PFSK-1 (cell line): Measurements from ENCODE around the gene LYL1.

Experiments used
- SIN3A ChIP-seq: IDR thresholded peaks from 2 replicates; pipeline ENCODE4 v1.6.1; 2012; ENCODE audit warnings: mild to moderate bottlenecking, low read length, moderate library complexity, borderline replicate concordance; ENCODE audit not compliant: insufficient read depth
- TF ChIP-seq, protein P1 (sequence below), 2 experiments: IDR thresholded peaks; 2 replicates each; pipeline versions ENCODE4 v1.6.1 to v1.8.0; 2011 to 2012; ENCODE audit warnings: low read depth in 2 of 2, low read length in 2 of 2, control low read depth in 1 of 2, inconsistent platforms in 1 of 2, mild to moderate bottlenecking in 1 of 2, moderate library complexity in 1 of 2; ENCODE audit not compliant: insufficient read depth in 1 of 2

DNA sequence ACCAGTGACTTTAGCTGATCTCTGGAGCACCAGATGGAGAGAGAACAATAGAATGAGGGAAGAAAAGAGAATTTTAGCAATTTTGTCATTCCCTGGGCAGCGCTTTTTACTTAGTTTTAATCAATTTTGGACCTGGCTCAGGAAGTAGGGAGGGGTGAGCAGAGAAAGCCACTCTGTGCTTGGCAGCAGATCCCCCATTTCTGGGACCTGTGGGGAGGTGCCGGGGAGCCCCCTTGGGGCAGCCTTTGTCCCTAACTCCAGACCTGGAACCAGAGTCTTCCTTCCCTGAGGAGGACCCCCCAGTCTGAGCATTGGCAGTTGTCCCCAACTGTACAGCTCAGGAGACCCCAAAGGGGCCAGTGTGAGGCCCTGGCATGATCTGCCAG is 10.5 kb downstream of the LYL1 start:
- TF ChIP-seq, protein P1, sequence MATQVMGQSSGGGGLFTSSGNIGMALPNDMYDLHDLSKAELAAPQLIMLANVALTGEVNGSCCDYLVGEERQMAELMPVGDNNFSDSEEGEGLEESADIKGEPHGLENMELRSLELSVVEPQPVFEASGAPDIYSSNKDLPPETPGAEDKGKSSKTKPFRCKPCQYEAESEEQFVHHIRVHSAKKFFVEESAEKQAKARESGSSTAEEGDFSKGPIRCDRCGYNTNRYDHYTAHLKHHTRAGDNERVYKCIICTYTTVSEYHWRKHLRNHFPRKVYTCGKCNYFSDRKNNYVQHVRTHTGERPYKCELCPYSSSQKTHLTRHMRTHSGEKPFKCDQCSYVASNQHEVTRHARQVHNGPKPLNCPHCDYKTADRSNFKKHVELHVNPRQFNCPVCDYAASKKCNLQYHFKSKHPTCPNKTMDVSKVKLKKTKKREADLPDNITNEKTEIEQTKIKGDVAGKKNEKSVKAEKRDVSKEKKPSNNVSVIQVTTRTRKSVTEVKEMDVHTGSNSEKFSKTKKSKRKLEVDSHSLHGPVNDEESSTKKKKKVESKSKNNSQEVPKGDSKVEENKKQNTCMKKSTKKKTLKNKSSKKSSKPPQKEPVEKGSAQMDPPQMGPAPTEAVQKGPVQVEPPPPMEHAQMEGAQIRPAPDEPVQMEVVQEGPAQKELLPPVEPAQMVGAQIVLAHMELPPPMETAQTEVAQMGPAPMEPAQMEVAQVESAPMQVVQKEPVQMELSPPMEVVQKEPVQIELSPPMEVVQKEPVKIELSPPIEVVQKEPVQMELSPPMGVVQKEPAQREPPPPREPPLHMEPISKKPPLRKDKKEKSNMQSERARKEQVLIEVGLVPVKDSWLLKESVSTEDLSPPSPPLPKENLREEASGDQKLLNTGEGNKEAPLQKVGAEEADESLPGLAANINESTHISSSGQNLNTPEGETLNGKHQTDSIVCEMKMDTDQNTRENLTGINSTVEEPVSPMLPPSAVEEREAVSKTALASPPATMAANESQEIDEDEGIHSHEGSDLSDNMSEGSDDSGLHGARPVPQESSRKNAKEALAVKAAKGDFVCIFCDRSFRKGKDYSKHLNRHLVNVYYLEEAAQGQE (IDR thresholded peaks at IDR 0.05; ENCODE audit: insufficient read depth in 1 of 2, low read depth in 2 of 2, low read length in 2 of 2): no peak
- TF ChIP-seq SIN3A: no peak
